ENCODE results near the gene EDC4.

DNA sequence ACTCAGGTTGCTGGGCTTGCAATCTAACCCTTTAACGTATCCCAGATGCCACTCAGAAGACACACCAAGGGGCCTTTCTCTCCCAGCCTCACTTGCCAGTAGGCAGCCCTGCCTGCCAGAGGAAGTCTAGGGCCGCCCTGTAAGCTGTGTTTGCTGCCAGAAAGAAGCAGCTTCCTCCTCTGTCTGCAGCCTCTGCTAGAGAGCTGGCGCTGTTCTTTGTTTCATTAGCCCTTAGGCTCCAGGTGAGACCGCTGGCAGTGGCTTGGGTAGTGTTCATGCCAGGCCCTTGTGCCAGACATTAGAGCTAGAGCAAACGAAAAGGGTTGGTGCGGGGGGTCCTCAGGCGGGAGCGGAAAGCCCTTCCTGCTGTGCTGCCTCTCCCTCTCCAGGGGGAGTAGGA is 49.9 kb downstream of the EDC4 start:
- TF ChIP-seq CTCF (IDR thresholded peaks at IDR 0.05; ENCODE audit: control extremely low read depth in 1 of 3, insufficient read depth in 1 of 3, low read depth in 1 of 3, low read length in 3 of 3): no peak
- TF ChIP-seq GABPA (IDR thresholded peaks at IDR 0.05; ENCODE audit: borderline replicate concordance, insufficient read depth, low read length): no peak
- TF ChIP-seq EZH2 (IDR thresholded peaks at IDR 0.05; ENCODE audit: low read depth, low read length, severe bottlenecking): no peak
- TF ChIP-seq NRF1 (IDR thresholded peaks at IDR 0.05; ENCODE audit: low read depth, low read length): no peak
- TF ChIP-seq POLR2A (IDR thresholded peaks at IDR 0.05; ENCODE audit: control extremely low read depth in 1 of 2, low read depth in 2 of 2, low read length in 2 of 2): no peak
- no peak for TF ChIP-seq FOSL1 (IDR thresholded peaks at IDR 0.05; ENCODE audit: insufficient read depth, low read depth, low read length)
- TF ChIP-seq CEBPB (IDR thresholded peaks at IDR 0.05; ENCODE audit: low read depth, low read length): no peak
- TF ChIP-seq BACH1 (IDR thresholded peaks at IDR 0.05; ENCODE audit: low read length): no peak
- no peak for TF ChIP-seq GTF2F1 (IDR thresholded peaks at IDR 0.05; ENCODE audit: borderline replicate concordance, low read depth, low read length)
- no peak for TF ChIP-seq RFX5 (IDR thresholded peaks at IDR 0.05; ENCODE audit: borderline replicate concordance, low read depth, low read length)
- TF ChIP-seq HDAC6 (IDR thresholded peaks at IDR 0.05; ENCODE audit: low read depth, low read length): no peak

Measured in H1 (cell line).